Hepatocyte (in vitro differentiated cells): ENCODE results near the gene BUD23.

Experiments
- EZH2 ChIP-seq: fragments of 200-600 bp; sonication (generic); IDR thresholded peaks from 2 replicates; pipeline ENCODE4 v1.6.1; 2016; ENCODE audit warnings: antibody characterized with exemption, mild to moderate bottlenecking, borderline replicate concordance
- TF ChIP-seq, protein P1 (sequence below): fragments of 200-600 bp; sonication (generic); IDR thresholded peaks from 2 replicates; pipeline ENCODE4 v1.5.1; 2016; ENCODE audit warnings: antibody characterized with exemption, mild to moderate bottlenecking; ENCODE audit not compliant: poor library complexity

- TF ChIP-seq, protein P1, sequence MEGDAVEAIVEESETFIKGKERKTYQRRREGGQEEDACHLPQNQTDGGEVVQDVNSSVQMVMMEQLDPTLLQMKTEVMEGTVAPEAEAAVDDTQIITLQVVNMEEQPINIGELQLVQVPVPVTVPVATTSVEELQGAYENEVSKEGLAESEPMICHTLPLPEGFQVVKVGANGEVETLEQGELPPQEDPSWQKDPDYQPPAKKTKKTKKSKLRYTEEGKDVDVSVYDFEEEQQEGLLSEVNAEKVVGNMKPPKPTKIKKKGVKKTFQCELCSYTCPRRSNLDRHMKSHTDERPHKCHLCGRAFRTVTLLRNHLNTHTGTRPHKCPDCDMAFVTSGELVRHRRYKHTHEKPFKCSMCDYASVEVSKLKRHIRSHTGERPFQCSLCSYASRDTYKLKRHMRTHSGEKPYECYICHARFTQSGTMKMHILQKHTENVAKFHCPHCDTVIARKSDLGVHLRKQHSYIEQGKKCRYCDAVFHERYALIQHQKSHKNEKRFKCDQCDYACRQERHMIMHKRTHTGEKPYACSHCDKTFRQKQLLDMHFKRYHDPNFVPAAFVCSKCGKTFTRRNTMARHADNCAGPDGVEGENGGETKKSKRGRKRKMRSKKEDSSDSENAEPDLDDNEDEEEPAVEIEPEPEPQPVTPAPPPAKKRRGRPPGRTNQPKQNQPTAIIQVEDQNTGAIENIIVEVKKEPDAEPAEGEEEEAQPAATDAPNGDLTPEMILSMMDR, result no peak
- TF ChIP-seq EZH2, result no peak
Measured at GRCh38 chr7:73708961-73709549, 25.7 kb downstream of the BUD23 start.
